Hematopoietic multipotent progenitor cell treated with erythropoietin and hydrocortisone succinate and interleukin-3 and kit ligand, for 8 days (in vitro differentiated cells): Measurements from ENCODE around the gene GNAT1.
"Not testable (repeated sequence)": the region's sequence is repeated elsewhere in the genome, so short reads cannot be mapped to it uniquely, and the experiment has no call there.

Experiments
- DNase-seq: peaks from one replicate; pipeline ENCODE4 v3.0.0-alpha.2; 2015

GNAT1 gene

GRCh38 chr3:50224639-50225038 is 33.2 kb downstream of the GNAT1 start:
- no peak for DNase-seq

GRCh38 chr3:50226888-50227389 is 35.5 kb downstream of the GNAT1 start:
- DNase-seq, result peak; percentile 56

GRCh38 chr3:50227390-50228183 is 36.2 kb downstream of the GNAT1 start:
- peak; percentile 93 for DNase-seq

GRCh38 chr3:50228184-50228763 is 36.9 kb downstream of the GNAT1 start:
- DNase-seq, result not testable (repeated sequence)

- no peak for DNase-seq
These were observed 38.1 kb downstream of the GNAT1 start for GRCh38 chr3:50229490-50229889.

GRCh38 chr3:50230104-50230793 is 38.8 kb downstream of the GNAT1 start:
- DNase-seq, result no peak

DNA sequence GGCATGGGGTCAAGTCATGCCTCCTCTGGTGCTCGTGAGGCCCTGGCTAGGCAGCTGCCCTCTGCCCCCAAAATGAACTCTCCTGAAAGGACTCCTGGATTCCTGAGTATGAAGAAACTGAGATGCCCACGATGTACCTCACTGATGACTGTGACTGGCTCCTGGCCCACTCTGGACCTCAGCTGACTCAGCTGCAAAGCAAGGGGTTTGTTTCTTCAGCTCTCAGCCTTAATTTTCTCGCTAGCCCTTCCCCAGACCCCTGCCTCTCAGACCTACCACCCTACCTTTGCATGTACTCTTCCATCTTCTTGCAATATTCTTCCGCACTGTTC is 39.4 kb downstream of the GNAT1 start:
- DNase-seq, result no peak

- no peak for DNase-seq
These were observed 40.2 kb downstream of the GNAT1 start for GRCh38 chr3:50231581-50231980.

GRCh38 chr3:50232303-50232702 is 40.9 kb downstream of the GNAT1 start:
- DNase-seq, result peak; percentile 81

- no peak for DNase-seq
These were observed 41.8 kb downstream of the GNAT1 start for GRCh38 chr3:50233176-50233575.

DNA sequence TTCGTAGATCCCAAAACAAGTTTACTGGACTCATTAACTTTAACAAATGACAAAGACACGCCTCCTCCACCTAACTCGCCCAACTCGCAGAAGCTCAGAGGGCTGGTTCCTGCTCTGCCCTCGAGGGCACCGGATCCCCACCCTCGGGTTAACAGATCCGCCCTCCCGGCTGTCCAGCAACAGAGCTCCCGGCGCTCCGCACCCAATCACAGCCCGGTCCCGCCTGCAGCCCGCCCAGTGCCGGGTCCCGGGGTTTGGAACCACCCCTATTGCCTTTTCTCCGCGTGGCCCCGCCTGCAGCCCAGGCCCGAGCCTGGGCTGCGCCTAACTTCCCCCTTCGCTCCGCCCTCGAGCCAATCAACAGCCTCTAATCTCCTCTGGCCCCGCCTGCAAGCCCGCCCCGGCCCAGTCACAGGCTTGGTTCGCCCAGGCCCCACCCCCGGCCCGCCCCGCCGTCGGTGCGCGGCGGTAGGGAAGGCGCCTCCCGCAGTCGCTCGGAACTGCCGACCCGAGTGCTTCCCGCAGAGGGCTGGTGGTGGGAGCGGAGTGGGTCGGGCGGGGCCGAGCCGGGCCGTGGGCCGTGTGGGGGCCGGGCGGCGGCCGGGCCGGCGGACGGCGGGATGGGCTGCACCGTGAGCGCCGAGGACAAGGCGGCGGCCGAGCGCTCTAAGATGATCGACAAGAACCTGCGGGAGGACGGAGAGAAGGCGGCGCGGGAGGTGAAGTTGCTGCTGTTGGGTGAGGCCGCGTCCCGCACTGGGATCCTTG is 44.5 kb downstream of the GNAT1 start, which contains the start of gene GNAI2:
Gene GNAI2, plus strand, starts transcription at position 489 of the 768 bp plus-strand sequence. Its CDS starts 132 bp downstream, at position 621.
- DNase-seq, result peak; percentile 98

DNA sequence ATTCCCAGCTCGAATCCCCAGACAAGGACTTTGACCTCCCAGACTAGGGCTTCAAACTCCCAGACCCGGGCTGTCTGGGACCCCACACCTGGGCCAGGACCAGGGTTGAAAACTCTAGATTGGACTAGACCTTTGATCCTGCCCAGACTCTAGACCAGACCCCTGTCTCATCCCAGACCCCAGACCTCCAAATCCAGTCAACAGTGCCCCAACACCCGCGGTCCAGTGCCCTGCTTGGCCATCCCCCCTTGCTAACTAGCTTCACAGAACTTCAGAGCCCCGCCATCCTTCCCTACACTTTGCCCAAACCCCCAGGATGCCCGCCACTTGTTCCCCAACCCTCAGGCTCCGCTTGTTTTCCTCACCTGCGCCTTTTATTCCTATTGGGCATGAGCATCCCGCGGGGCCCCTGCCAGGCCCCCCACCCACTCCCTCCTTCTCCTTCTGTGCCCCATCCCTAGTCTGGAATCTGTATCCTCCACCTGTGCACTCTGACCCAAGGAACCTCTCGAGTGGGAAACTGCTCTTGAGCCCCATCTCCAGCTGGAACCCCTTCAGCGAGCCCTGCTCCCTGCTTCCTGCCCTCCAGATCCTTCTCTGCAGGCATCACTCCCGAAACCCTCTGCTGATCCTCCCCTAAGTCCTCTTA is 45.2 kb downstream of the GNAT1 start:
- DNase-seq, result no peak

DNA sequence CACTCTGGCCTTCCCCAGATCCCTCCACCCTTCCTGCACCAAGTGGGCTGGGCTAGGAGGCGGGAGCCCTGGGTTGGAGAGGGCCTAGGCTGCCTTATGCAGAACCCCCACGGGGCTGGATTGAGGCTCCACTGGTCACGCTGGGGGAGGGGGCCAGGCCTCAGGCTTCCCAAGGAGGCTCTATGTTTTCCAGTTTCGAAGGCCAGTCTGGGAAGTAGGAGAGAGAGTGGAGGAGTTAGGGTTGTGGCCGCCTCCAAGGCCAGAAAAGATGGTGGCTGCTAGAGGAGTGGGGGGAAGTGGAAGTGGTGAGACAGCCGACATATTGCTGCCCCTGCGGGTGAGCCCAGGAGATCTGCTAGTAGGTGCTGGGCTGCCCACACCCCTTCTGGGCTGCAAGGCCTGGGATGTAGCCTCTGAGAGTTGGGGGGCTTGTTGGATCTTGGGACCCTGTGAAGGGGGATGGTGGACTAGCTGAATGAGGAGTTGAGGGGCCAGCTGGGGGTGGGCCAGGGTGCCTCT is 45.8 kb downstream of the GNAT1 start:
- peak; percentile 40 for DNase-seq

DNA sequence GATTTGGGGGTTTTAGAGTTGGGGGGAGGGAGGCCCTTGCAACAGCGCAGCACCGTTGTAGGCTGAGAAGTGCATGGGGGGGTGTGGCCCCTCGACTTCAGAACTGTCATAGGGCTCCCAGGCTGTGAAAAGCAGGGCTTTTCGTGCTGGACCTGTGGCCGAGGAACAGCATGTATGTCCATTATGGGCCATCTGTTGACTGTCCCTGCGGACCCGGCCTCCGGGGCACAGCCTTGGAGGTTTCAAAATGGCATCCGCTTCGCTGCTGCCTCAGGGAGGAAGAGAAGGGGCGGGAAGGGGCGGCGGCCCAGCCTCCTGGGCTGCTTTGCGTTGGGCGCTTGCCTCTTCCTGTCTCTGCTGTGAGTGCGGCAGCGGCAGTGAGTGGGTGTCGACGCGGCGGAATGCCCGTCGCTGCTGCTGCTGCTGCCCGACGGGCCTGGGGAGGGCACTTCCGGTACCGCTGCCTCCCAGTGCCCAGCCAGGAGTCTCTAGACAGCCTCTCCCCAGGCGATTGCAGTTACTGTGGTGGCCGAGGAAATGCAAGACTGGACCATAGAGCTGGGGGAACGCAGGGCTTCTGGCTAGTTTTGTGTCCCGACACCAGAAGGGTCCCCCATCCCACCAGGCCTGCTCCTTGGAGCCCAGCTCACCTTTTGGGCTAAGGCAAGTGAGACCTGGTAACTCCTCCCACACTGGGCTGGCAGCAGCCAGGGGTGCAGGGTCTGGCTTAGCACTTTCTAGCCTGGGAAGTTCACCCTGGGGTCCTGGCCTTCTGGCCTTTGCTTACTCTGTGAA is 46.5 kb downstream of the GNAT1 start:
- DNase-seq, result peak; percentile 87

GRCh38 chr3:50238549-50239026 is 47.2 kb downstream of the GNAT1 start:
- peak; percentile 82 for DNase-seq

DNA sequence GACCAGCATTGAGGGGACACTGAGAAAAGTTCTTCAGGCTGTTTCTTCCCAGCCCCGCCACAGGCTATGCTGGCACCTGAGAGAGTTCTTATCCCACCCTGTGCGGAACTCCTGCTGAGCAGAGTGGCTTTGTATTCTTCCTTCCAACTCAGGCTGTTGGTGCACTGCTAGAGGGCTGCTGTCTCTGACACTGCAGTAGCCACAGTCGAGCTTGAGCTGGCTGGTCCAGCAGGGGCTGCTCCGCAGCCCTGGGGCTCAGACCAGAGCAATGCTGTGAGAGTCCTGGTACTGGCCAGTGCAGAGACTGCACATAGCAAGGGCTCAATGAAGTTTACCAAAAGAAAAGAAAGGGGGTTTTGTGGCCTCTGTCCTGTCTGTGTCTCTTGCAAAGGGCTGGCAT is 48.2 kb downstream of the GNAT1 start:
- DNase-seq, result no peak

GRCh38 chr3:50241163-50241562 is 49.8 kb downstream of the GNAT1 start:
- DNase-seq, result no peak

GRCh38 chr3:50241713-50242380 is 50.4 kb downstream of the GNAT1 start:
- DNase-seq, result no peak

- no peak for DNase-seq
These were observed 51.0 kb downstream of the GNAT1 start for GRCh38 chr3:50242381-50242770.

DNA sequence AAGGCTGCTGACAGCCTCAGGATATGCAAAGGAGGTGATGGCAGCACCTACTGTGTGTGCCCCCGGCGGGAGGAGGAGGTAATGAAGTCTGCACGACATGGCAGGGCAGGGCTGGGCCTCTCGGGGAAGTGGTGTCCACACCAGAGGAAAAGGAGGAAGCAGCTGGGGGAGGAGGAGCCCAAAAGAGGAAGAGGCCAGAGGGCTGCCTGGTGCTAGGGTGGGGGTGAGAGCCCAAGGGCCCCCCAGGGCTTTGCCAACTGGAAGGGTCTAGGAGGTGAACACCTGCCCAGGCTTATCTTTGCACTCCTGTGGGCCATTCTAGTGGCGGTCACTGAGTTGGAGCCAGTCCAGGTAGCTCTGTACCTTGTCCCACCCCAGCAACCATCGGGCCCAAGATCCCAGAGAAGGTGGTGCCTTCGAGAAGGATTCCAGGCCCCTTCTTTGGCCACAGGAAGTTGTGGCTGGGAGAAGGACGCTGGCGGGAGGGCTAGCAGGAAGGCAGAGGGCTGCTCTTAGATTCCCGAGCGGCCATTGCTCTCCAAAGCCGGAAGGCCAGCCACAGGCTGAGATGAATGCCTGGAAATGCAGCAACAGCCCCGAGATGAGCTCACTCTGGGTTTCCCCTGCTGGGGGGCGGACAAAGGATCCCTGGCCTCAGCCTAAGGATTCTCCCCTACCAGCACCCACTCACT is 51.6 kb downstream of the GNAT1 start:
- DNase-seq, result peak; percentile 63
